Endothelial cell of umbilical vein (primary cell): ENCODE data around the gene MUC4.
"Not testable (repeated sequence)": the region's sequence is repeated elsewhere in the genome, so short reads cannot be mapped to it uniquely, and the experiment has no call there.

ENCODE experiments used
- EZH2 ChIP-seq: IDR thresholded peaks from 2 replicates; pipeline ENCODE4 v1.6.1; 2012; ENCODE audit warnings: borderline replicate concordance, low read depth, mild to moderate bottlenecking, moderate library complexity, low read length, inconsistent platforms; ENCODE audit not compliant: severe bottlenecking
- POLR2AphosphoS5 ChIP-seq: IDR thresholded peaks from 2 replicates; pipeline ENCODE4 v1.6.1; 2012; ENCODE audit warnings: low read depth, mild to moderate bottlenecking, control low read depth, low read length, moderate library complexity; ENCODE audit not compliant: insufficient read depth
- TF ChIP-seq, protein P1 (sequence below), 2 donors: IDR thresholded peaks; 1 replicate in 1 of 2; 2 replicates in 1 of 2; pipeline ENCODE4 v1.5.1; 2011; ENCODE audit warnings: low read length in 2 of 2, mild to moderate bottlenecking in 2 of 2, moderate library complexity in 2 of 2, control low read depth in 1 of 2, inconsistent platforms in 1 of 2, low read depth in 1 of 2; ENCODE audit not compliant: insufficient read depth in 1 of 2; ENCODE audit errors: extremely low read depth in 1 of 2

DNA sequence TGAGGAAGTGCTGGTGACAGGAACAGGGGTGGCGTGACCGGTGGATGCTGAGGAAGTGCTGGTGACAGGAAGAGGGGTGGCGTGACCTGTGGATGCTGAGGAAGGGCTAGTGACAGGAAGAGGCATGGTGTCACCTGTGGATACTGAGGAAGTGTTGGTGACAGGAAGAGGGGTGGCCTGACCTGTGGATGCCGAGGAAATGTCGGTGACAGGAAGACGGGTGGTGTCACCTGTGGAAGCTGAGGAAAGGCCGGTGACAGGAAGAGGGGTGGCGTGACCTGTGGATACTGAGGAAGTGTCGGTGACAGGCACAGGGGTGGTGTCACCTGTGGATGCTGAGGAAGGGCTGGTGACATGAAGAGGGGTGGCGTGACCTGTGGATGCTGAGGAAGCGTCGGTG lies 30.5 kb downstream of the MUC4 start:
- not testable (repeated sequence) for TF ChIP-seq POLR2AphosphoS5, EZH2
- TF ChIP-seq, protein P1, sequence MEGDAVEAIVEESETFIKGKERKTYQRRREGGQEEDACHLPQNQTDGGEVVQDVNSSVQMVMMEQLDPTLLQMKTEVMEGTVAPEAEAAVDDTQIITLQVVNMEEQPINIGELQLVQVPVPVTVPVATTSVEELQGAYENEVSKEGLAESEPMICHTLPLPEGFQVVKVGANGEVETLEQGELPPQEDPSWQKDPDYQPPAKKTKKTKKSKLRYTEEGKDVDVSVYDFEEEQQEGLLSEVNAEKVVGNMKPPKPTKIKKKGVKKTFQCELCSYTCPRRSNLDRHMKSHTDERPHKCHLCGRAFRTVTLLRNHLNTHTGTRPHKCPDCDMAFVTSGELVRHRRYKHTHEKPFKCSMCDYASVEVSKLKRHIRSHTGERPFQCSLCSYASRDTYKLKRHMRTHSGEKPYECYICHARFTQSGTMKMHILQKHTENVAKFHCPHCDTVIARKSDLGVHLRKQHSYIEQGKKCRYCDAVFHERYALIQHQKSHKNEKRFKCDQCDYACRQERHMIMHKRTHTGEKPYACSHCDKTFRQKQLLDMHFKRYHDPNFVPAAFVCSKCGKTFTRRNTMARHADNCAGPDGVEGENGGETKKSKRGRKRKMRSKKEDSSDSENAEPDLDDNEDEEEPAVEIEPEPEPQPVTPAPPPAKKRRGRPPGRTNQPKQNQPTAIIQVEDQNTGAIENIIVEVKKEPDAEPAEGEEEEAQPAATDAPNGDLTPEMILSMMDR (IDR thresholded peaks at IDR 0.05; ENCODE audit: extremely low read depth in 1 of 2, insufficient read depth in 1 of 2, low read depth in 1 of 2, low read length in 2 of 2) = not testable (repeated sequence)
